Esophagus mucosa (tissue), 1 donor: ENCODE data around the gene CYP2C18. TPM values are rescaled to one million over a fixed set of nuclear protein-coding genes. Genes with fewer than 3 reads are reported as not detected.
"Not testable (repeated sequence)": the region's sequence is repeated elsewhere in the genome, so short reads cannot be mapped to it uniquely, and the experiment has no call there.

Source experiments
- ATAC-seq: fragments of 200-7000 bp; cut with Tn5 transposase; one replicate; pipeline ENCODE4 v1.9.1; 2020
- total RNA-seq: library from RNA; stranded (reverse); gene quantifications from one replicate; pipeline ENCODE4 v1.2.4, GENCODE V29; 2023
- donor health status: DM: yes; HTN: yes; CAD: no.

Gene CYP2C18
- total RNA-seq, 1 donor from 2014 or later = 27.2 TPM

DNA sequence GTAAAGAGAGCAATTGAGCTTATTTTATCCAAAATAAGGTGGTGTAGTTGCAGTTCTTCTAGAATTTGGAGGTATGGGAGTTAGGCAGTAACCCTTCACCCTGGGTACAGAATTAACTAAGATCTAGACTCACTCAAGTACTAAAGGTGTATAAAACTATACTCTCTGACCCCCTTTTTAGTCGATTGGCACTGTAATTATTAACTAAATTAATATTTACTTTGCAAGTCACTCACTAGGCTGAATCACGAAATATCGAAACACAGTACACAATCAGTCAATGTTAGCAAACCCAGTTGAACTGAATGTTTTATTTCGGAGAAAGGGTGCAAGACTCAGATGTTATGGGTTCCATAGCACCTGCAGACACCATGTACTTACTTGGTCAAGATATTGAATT, 64.3 kb downstream of the CYP2C18 start:
- no peak for ATAC-seq

GRCh38 chr10:94757916-94758315, 74.4 kb downstream of the CYP2C18 start:
- ATAC-seq = no peak

DNA sequence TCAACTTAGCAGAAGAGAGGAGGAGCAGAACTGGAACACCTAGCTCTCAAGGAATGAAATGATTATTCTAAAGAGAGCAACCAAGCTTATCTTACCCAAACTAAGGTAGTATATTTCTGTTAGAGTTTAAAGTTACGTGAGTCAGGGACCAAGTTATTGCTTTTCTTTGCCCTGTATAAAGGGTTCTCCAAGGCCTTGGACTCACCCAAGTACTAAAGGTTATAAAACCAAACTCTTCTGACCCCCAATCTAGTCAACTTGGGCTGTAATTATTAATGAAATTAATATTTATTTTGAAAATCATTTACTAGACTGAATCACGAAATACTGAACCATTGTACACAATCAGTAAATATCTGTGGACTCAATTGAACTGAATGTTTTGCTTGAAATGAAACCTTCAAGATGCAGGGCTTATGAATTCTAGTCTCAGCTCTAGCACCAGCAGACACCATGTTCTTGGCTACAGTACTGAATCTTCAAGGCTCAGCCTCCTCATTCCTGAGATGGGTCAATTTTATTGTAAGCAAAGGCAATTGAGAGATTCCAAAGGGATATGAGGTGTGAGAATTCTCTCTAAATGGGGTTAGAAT, 77.2 kb downstream of the CYP2C18 start:
- no peak for ATAC-seq

GRCh38 chr10:94762393-94762792, 78.9 kb downstream of the CYP2C18 start, which contains the start of gene CYP2C19:
Gene CYP2C19 (plus strand): TSS chr10:94762681. CDS start chr10:94762706, 25 bp downstream.
- no peak for ATAC-seq

DNA sequence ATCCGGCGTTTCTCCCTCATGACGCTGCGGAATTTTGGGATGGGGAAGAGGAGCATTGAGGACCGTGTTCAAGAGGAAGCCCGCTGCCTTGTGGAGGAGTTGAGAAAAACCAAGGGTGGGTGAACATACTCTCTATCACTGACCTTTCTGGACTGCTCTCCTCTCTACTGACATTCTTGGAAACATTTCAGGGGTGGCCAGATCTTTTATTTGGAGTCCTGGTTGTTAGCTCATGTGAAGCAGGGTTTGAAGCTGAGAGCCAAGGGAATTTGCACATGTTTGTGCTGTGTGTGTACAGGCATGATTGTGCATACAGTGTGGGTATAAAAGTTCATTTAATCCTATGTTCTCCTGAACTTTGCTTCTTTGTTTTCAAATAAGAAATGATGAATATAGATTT, 91.9 kb downstream of the CYP2C18 start:
- ATAC-seq = not testable (repeated sequence)

DNA sequence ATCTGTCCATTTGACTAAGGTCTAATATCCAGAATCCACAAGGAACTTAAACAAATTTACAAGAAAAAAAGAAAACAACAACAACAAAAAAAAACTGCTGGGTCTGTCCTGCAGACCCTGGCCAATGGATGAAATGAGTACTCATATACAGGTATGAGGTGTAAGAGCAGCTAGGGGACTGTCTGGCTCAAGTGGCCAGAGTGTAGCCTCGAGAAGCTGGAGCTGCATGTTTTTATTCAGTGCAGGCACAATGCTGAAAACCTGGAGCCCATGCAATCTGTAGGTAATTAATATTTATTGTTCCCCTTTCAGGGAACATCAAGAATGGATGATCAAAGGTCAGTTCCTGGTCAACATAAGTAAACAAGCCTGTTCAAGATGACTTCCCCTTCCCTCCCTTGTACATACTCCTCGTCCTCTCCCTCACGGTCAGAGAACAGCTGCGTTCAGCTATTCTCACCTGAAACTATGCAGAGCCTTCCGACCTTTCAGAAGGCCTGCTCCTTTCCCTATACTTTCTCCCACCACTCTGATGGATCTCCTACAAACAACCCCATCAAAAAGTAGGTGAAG, 94.4 kb downstream of the CYP2C18 start:
- ATAC-seq = no peak

DNA sequence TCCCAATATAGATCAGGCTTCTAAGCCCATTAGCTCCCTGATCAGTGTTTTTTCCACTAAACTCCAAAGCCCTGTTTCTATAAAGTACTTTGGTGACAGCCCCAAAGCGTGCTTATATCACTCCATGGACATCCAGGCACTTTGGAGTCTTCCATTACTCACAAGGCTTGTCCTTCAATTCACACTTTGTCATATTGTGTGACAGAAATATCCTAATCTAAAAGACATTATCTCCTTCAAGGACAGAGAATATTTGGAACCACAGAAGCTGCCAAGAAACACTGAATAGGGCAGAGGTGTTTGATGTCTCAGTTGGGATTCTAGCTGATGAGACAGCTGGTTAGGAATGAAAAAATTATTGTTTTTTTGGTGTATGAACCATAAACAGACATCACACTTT, 97.3 kb downstream of the CYP2C18 start:
- no peak for ATAC-seq

- ATAC-seq = no peak
These were observed 100.7 kb downstream of the CYP2C18 start for GRCh38 chr10:94784256-94784655.

GRCh38 chr10:94785211-94785610, 101.7 kb downstream of the CYP2C18 start:
- ATAC-seq = no peak

Other genes starting within 250 kb of the CYP2C18 start
- 23.0 TPM for gene HELLS, start 137.9 kb upstream of the CYP2C18 start, total RNA-seq
- gene CYP2C19, start 79.0 kb downstream of the CYP2C18 start, total RNA-seq = 1.4 TPM